Left lobe of liver (tissue), 1 donor: Measurements from ENCODE around the gene GCNT3. TPM values are rescaled to one million over a fixed set of nuclear protein-coding genes. Genes with fewer than 3 reads are reported as not detected.

Experiments
- total RNA-seq: library from RNA; stranded (reverse); gene quantifications from one replicate; pipeline ENCODE4 v1.2.1, GENCODE V29; 2021
- donor health status: DM: no; HTN: yes; CAD: no.

Gene GCNT3
- total RNA-seq, 1 donor from 2014 or later = 0.30 TPM

Other genes starting within 250 kb of the GCNT3 start
- 81.4 TPM for gene MYO1E, start 238.9 kb upstream of the GCNT3 start, total RNA-seq
- gene FAM81A, start 173.6 kb upstream of the GCNT3 start, total RNA-seq = not detected
- gene GTF2A2, start 45.7 kb downstream of the GCNT3 start, total RNA-seq = 33.0 TPM
- 29.7 TPM for gene BNIP2, start 77.5 kb downstream of the GCNT3 start, total RNA-seq